ENCODE measurements around the gene GALNT5.

GALNT5 gene

GRCh38 chr2:157254041-157254440, 3.5 kb upstream of the GALNT5 start:
- H3K4me3 ChIP-seq (ENCODE audit: low read depth, low read length) = no peak overlapping the region
- no peak for DNase-seq (ENCODE audit: low read depth)
- TF ChIP-seq POLR2A (IDR thresholded peaks at IDR 0.05; ENCODE audit: extremely low read depth, insufficient read length) = no peak
- no peak for TF ChIP-seq MYC (IDR thresholded peaks at IDR 0.05; ENCODE audit: low read depth, low read length)

DNA sequence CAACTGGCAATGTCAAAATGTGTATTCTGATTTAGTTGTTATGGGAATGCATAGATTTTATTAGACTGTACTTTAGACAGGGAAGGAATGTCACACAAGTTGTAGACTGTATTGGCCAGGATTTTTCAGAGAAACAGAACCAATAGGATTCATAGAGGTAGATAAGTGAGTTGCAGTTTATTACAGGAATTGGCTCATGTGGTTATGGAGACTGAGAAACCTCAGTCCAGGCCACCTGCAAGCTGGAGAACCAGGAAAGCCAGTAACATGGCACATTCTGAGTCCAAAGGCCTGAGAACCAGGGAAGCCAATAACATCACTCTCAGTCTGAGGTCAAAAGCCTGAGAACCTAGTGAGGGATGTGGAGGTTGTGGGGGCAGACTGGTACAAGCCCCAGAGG, 1.8 kb upstream of the GALNT5 start:
- DNase-seq (ENCODE audit: low read depth) = no peak
- no peak for TF ChIP-seq MYC (IDR thresholded peaks at IDR 0.05; ENCODE audit: low read depth, low read length)
- no peak for TF ChIP-seq MAX (IDR thresholded peaks at IDR 0.05; ENCODE audit: low read depth, low read length)
- TF ChIP-seq CTCF (IDR thresholded peaks at IDR 0.05; ENCODE audit: low read depth, low read length) = no peak
- no peak for TF ChIP-seq POLR2A (IDR thresholded peaks at IDR 0.05; ENCODE audit: extremely low read depth, insufficient read length)
- no peak overlapping the region for H3K4me3 ChIP-seq (ENCODE audit: low read depth, low read length)

GRCh38 chr2:157256626-157257025, 879 bp upstream of the GALNT5 start:
- TF ChIP-seq CTCF (IDR thresholded peaks at IDR 0.05; ENCODE audit: low read depth, low read length) (no peak), MAX (IDR thresholded peaks at IDR 0.05; ENCODE audit: low read depth, low read length) (no peak), MYC (IDR thresholded peaks at IDR 0.05; ENCODE audit: low read depth, low read length) (no peak), POLR2A (IDR thresholded peaks at IDR 0.05; ENCODE audit: extremely low read depth, insufficient read length) (no peak)
- H3K4me3 ChIP-seq (ENCODE audit: low read depth, low read length) = no peak overlapping the region
- DNase-seq (ENCODE audit: low read depth) = no peak

DNA sequence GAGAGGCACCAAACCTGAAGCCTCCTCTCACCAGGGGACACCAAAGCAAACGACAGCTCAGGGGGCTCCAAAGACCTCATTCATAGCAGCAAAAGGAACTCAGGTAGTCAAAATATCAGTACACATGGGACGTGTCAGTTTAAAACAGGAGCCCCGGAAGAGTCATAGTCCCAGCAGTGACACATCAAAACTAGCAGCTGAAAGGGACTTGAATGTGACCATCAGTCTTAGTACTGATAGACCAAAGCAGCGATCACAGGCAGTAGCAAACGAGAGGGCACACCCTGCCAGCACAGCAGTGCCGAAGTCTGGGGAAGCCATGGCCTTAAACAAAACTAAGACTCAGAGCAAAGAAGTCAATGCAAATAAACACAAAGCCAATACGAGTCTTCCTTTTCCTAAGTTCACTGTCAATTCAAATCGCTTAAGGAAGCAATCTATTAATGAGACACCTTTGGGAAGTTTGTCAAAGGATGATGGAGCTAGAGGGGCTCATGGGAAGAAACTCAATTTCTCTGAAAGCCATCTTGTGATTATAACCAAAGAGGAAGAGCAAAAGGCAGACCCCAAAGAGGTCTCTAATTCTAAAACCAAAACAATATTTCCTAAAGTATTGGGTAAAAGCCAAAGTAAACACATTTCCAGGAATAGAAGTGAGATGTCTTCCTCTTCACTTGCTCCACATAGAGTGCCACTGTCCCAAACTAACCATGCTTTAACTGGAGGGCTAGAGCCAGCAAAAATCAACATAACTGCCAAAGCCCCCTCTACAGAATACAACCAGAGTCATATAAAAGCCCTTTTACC, 1.2 kb downstream of the GALNT5 start:
- H3K4me3 ChIP-seq (ENCODE audit: low read depth, low read length) = no peak overlapping the region
- no peak for DNase-seq (ENCODE audit: low read depth)
- no peak for TF ChIP-seq MYC (IDR thresholded peaks at IDR 0.05; ENCODE audit: low read depth, low read length)
- no peak for TF ChIP-seq CTCF (IDR thresholded peaks at IDR 0.05; ENCODE audit: low read depth, low read length)

DNA sequence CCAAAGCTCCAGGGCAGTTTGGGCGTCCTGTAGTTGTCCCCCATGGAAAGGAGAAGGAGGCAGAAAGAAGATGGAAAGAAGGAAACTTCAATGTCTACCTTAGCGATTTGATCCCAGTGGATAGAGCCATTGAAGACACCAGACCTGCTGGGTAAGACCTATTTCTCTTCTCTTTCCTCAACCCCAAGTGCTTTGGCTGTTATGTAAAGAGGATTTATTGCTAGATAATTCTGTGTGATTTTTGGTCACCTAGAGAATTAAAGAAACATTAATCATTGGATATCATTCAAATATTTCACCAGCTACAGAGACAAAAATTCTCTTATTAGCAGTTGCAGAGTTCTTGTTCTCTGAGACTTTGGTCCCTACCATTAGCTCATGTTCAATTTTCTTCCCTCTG, 1.9 kb downstream of the GALNT5 start:
- no peak for DNase-seq (ENCODE audit: low read depth)
- no peak overlapping the region for H3K4me3 ChIP-seq (ENCODE audit: low read depth, low read length)
- TF ChIP-seq POLR2A (IDR thresholded peaks at IDR 0.05; ENCODE audit: extremely low read depth, insufficient read length) (no peak), CTCF (IDR thresholded peaks at IDR 0.05; ENCODE audit: low read depth, low read length) (no peak), MAX (IDR thresholded peaks at IDR 0.05; ENCODE audit: low read depth, low read length) (no peak), MYC (IDR thresholded peaks at IDR 0.05; ENCODE audit: low read depth, low read length) (no peak)

- no peak for TF ChIP-seq MYC (IDR thresholded peaks at IDR 0.05; ENCODE audit: low read depth, low read length)
- TF ChIP-seq POLR2A (IDR thresholded peaks at IDR 0.05; ENCODE audit: extremely low read depth, insufficient read length) = no peak
- TF ChIP-seq MAX (IDR thresholded peaks at IDR 0.05; ENCODE audit: low read depth, low read length) = no peak
- TF ChIP-seq CTCF (IDR thresholded peaks at IDR 0.05; ENCODE audit: low read depth, low read length) = no peak
- DNase-seq (ENCODE audit: low read depth) = no peak
- H3K4me3 ChIP-seq (ENCODE audit: low read depth, low read length) = no peak overlapping the region
These were observed 2.5 kb downstream of the GALNT5 start for GRCh38 chr2:157259960-157260359.

Data from NB4 (cell line).